ENCODE measurements around the gene NFIB. TPM values are rescaled to one million over a fixed set of nuclear protein-coding genes. Genes with fewer than 3 reads are reported as not detected.

NFIB gene
- polyA plus RNA-seq, 2 of the 4 experiments (the other 2 are of a cell fraction): 10.7 to 21.7 TPM

- no peak overlapping the region for H3K4me2 ChIP-seq
- no peak overlapping the region for H3K4me3 ChIP-seq
- WGBS (ENCODE audit: missing lambda C conversion rate): 65% methylated on average over 13 of the region's 13 CpGs
- H3K9me3 ChIP-seq: no peaks in the 10 kb centered on the region
- TF ChIP-seq SMC3 (IDR thresholded peaks at IDR 0.05): no peak
- TF ChIP-seq HES2 (IDR thresholded peaks at IDR 0.05): no peak
- no peak for FAIRE-seq
- no peaks in the 10 kb centered on the region for H3K4me1 ChIP-seq
- no peak for ATAC-seq
- POLR2A ChIA-PET: no interaction called here
- no peak for DNase-seq (ENCODE audit: low read depth in 1 of 2, low spot score in 1 of 2)
- no peak overlapping the region for H3K27ac ChIP-seq
- CTCF ChIA-PET: no interaction called here
These were observed 256.3 kb downstream of the NFIB start for GRCh38 chr9:14057368-14058324.

GRCh38 chr9:14056316-14056861 lies 257.6 kb downstream of the NFIB start:
- FAIRE-seq (no peak), DNase-seq (ENCODE audit: low read depth in 1 of 2, low spot score in 1 of 2) (no peak), ATAC-seq (no peak)
- H3K4me3 ChIP-seq: no peak overlapping the region
- 32% methylated on average over 3 of the region's 3 CpGs for WGBS (ENCODE audit: missing lambda C conversion rate)
- no peak overlapping the region for H3K27ac ChIP-seq
- no peaks in the 10 kb centered on the region for H3K4me1 ChIP-seq
- H3K4me2 ChIP-seq: no peak overlapping the region
- TF ChIP-seq HOXA7 (CRISPR knock-in tag; IDR thresholded peaks at IDR 0.05): no peak
- no peak for TF ChIP-seq KDM1A (IDR thresholded peaks at IDR 0.05; ENCODE audit: low read depth)
- ChIA-PET POLR2A (no interaction called here), CTCF (no interaction called here)
- no peaks in the 10 kb centered on the region; the same call in 2 of the 3 replicates for H3K9me3 ChIP-seq

- Histone ChIP-seq H3K4me1 (no peaks in the 10 kb centered on the region), H3K4me3 (no peak overlapping the region), H3K9me3 (no peaks in the 10 kb centered on the region; the same call in 2 of the 3 replicates), H3K27ac (no peak overlapping the region), H3K4me2 (no peak overlapping the region)
- TF ChIP-seq NPAS2 (CRISPR knock-in tag; IDR thresholded peaks at IDR 0.05; ENCODE audit: borderline replicate concordance) (no peak), CBX8 (IDR thresholded peaks at IDR 0.05) (no peak), TP53 (CRISPR knock-in tag; IDR thresholded peaks at IDR 0.05) (no peak), PBX3 (IDR thresholded peaks at IDR 0.05) (no peak), JUN (IDR thresholded peaks at IDR 0.05) (no peak), NFE2L2 (conservative IDR thresholded peaks at IDR 0.05; ENCODE audit: low read length) (no peak), PHF8 (IDR thresholded peaks at IDR 0.05; ENCODE audit: borderline replicate concordance, low read depth) (no peak), MAFK (IDR thresholded peaks at IDR 0.05; ENCODE audit: partially characterized antibody) (no peak)
- TF ChIP-seq, protein P1, sequence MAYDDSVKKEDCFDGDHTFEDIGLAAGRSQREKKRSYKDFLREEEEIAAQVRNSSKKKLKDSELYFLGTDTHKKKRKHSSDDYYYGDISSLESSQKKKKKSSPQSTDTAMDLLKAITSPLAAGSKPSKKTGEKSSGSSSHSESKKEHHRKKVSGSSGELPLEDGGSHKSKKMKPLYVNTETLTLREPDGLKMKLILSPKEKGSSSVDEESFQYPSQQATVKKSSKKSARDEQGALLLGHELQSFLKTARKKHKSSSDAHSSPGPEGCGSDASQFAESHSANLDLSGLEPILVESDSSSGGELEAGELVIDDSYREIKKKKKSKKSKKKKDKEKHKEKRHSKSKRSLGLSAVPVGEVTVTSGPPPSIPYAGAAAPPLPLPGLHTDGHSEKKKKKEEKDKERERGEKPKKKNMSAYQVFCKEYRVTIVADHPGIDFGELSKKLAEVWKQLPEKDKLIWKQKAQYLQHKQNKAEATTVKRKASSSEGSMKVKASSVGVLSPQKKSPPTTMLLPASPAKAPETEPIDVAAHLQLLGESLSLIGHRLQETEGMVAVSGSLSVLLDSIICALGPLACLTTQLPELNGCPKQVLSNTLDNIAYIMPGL (CRISPR knock-in tag; IDR thresholded peaks at IDR 0.05; ENCODE audit: borderline replicate concordance): no peak
- ChIA-PET CTCF (no interaction called here), POLR2A (no interaction called here)
- ATAC-seq (no peak), DNase-seq (ENCODE audit: low read depth in 1 of 2, low spot score in 1 of 2) (no peak), FAIRE-seq (no peak)
- WGBS (ENCODE audit: missing lambda C conversion rate): 40% methylated on average over 2 of the region's 2 CpGs
These were observed 259.8 kb downstream of the NFIB start for GRCh38 chr9:14054096-14054495.

GRCh38 chr9:14052359-14052758 lies 261.6 kb downstream of the NFIB start:
- FAIRE-seq (no peak), DNase-seq (ENCODE audit: low read depth in 1 of 2, low spot score in 1 of 2) (no peak), ATAC-seq (no peak)
- 66% methylated on average over 2 of the region's 2 CpGs for WGBS (ENCODE audit: missing lambda C conversion rate)
- ChIA-PET POLR2A (no interaction called here), CTCF (interaction anchor here (1.0 kb wide), 1 partner anchor 301 kb away, joined by 3 read pairs; no protein-coding TSS in a partner anchor)
- no peak overlapping the region for H3K27ac ChIP-seq
- no peak overlapping the region for H3K4me2 ChIP-seq
- no peak overlapping the region for H3K4me3 ChIP-seq
- H3K4me1 ChIP-seq: no peaks in the 10 kb centered on the region
- H3K9me3 ChIP-seq: no peaks in the 10 kb centered on the region; the same call in 2 of the 3 replicates
- TF ChIP-seq EP300 (IDR thresholded peaks at IDR 0.05) (no peak), HOXA7 (CRISPR knock-in tag; IDR thresholded peaks at IDR 0.05) (no peak), JUNB (IDR thresholded peaks at IDR 0.05) (no peak), KDM1A (IDR thresholded peaks at IDR 0.05; ENCODE audit: low read depth) (no peak), HES2 (IDR thresholded peaks at IDR 0.05) (no peak), BHLHE40 (IDR thresholded peaks at IDR 0.05; ENCODE audit: low read depth, low read length) (no peak), CBX2 (IDR thresholded peaks at IDR 0.05; ENCODE audit: borderline replicate concordance, low read depth) (no peak), HDAC2 (IDR thresholded peaks at IDR 0.05) (no peak), TP53 (CRISPR knock-in tag; IDR thresholded peaks at IDR 0.05) (no peak), RARB (CRISPR knock-in tag; IDR thresholded peaks at IDR 0.05) (no peak)

Data from A549 (cell line).